ENCODE measurements around the gene PCDHGA1.
"Not testable (repeated sequence)": the region's sequence is repeated elsewhere in the genome, so short reads cannot be mapped to it uniquely, and the experiment has no call there.

Gene PCDHGA1

GRCh38 chr5:141383345-141383744, 53.0 kb downstream of the PCDHGA1 start:
- DNase-seq (ENCODE audit: low read depth): no peak

- no peak for DNase-seq (ENCODE audit: low read depth)
Observed at GRCh38 chr5:141384471-141385267, 54.4 kb downstream of the PCDHGA1 start.

GRCh38 chr5:141387557-141388311, 57.4 kb downstream of the PCDHGA1 start, which contains the start of gene PCDHGB4:
Gene PCDHGB4 (plus strand): TSS chr5:141387698. CDS start chr5:141387885, 187 bp downstream.
- DNase-seq (ENCODE audit: low read depth): not testable (repeated sequence)

- no peak for DNase-seq (ENCODE audit: low read depth)
Observed at GRCh38 chr5:141388661-141389060, 58.3 kb downstream of the PCDHGA1 start.

GRCh38 chr5:141389153-141390042, 59.1 kb downstream of the PCDHGA1 start:
- no peak for DNase-seq (ENCODE audit: low read depth)

- no peak for DNase-seq (ENCODE audit: low read depth)
Observed at GRCh38 chr5:141392429-141393198, 62.3 kb downstream of the PCDHGA1 start, which contains the start of gene PCDHGA8. Gene PCDHGA8 (plus strand): TSS chr5:141392633. CDS start chr5:141392814, 181 bp downstream.

GRCh38 chr5:141393267-141393666, 63.0 kb downstream of the PCDHGA1 start:
- DNase-seq (ENCODE audit: low read depth): no peak

- DNase-seq (ENCODE audit: low read depth): not testable (repeated sequence)
Observed at GRCh38 chr5:141394401-141395187, 64.3 kb downstream of the PCDHGA1 start.

- DNase-seq (ENCODE audit: low read depth): not testable (repeated sequence)
Observed at GRCh38 chr5:141397756-141398551, 67.6 kb downstream of the PCDHGA1 start, which contains the start of gene PCDHGB5. Gene PCDHGB5 (plus strand): TSS chr5:141397947. CDS start chr5:141398128, 181 bp downstream.

- DNase-seq (ENCODE audit: low read depth): no peak
Observed at GRCh38 chr5:141398608-141399007, 68.3 kb downstream of the PCDHGA1 start.

GRCh38 chr5:141399555-141400258, 69.4 kb downstream of the PCDHGA1 start:
- no peak for DNase-seq (ENCODE audit: low read depth)

GRCh38 chr5:141402553-141403243, 72.4 kb downstream of the PCDHGA1 start, which contains the start of gene PCDHGA9:
Gene PCDHGA9 (plus strand): TSS chr5:141402778. CDS start chr5:141402953, 175 bp downstream.
- no peak for DNase-seq (ENCODE audit: low read depth)

GRCh38 chr5:141403387-141403786, 73.1 kb downstream of the PCDHGA1 start:
- no peak for DNase-seq (ENCODE audit: low read depth)

- not testable (repeated sequence) for DNase-seq (ENCODE audit: low read depth)
Observed at GRCh38 chr5:141407790-141408505, 77.6 kb downstream of the PCDHGA1 start, which contains the start of gene PCDHGB6. Gene PCDHGB6 (plus strand): TSS chr5:141408021. CDS start chr5:141408203, 182 bp downstream.

- DNase-seq (ENCODE audit: low read depth): no peak
Observed at GRCh38 chr5:141409598-141410306, 79.4 kb downstream of the PCDHGA1 start.

- no peak for DNase-seq (ENCODE audit: low read depth)
Observed at GRCh38 chr5:141411575-141411974, 81.3 kb downstream of the PCDHGA1 start.
